GM12878 (cell line): ENCODE results near the gene RSPH9. TPM values are rescaled to one million over a fixed set of nuclear protein-coding genes. Genes with fewer than 3 reads are reported as not detected.
A peak's percentile ranks its signal among the peaks of the same experiment; 100 is the strongest.

Experiments
- ASH2L ChIP-seq: fragments of 300-600, 200-600 bp; sonication (generic); IDR thresholded peaks from 2 replicates; pipeline ENCODE4 v1.6.1; 2017; ENCODE audit warnings: low read depth, mild to moderate bottlenecking, borderline replicate concordance
- CBX3 ChIP-seq: fragments of 200-600 bp; sonication (generic); IDR thresholded peaks from 2 replicates; pipeline ENCODE4 v1.6.1; 2016; ENCODE audit warnings: low read depth, borderline replicate concordance
- CHD4 ChIP-seq: fragments of 200-600 bp; sonication (generic); IDR thresholded peaks from 2 replicates; pipeline ENCODE4 v1.6.1; 2016; ENCODE audit warnings: mild to moderate bottlenecking
- EZH2 ChIP-seq: IDR thresholded peaks from 2 replicates; pipeline ENCODE4 v1.6.1; 2012; ENCODE audit warnings: low read depth, mild to moderate bottlenecking, control low read depth, inconsistent platforms, low read length, borderline replicate concordance; ENCODE audit not compliant: control insufficient read depth
- MEF2B ChIP-seq: fragments of 450-650 bp; IDR thresholded peaks from 2 replicates; pipeline ENCODE4 v1.6.1; 2018; ENCODE audit warnings: mild to moderate bottlenecking, moderate library complexity; ENCODE audit not compliant: partially characterized antibody, poor library complexity, severe bottlenecking
- NR2C1 ChIP-seq: fragments of 450-650 bp; IDR thresholded peaks from 2 replicates; pipeline ENCODE4 v1.6.1; 2017; ENCODE audit warnings: antibody characterized with exemption, mild to moderate bottlenecking, moderate library complexity
- RUNX3 ChIP-seq: IDR thresholded peaks from 2 replicates; pipeline ENCODE4 v1.6.1; 2012; ENCODE audit warnings: low read length, inconsistent platforms
- polyA plus RNA-seq, 11 experiments: library from polyadenylated mRNA; depleted of rRNA in 4 of 11; unstranded in 6 of 11; stranded (reverse) in 5 of 11; fragments of >200 nt; fragmentation: Nextera tagmentation in 4 of 11; fragmentation: Illumina TruSeq in 1 of 11; extraction: Ambion mirVana in 4 of 11; extraction: Trizol in 1 of 11; gene quantifications; 1 replicate in 1 of 11; 2 replicates in 10 of 11; pipeline versions ENCODE4 v1.2.1 to v1.2.3, GENCODE V29; 2011 to 2016; ENCODE audit warnings: inconsistent platforms in 2 of 11, missing spikeins in 2 of 11, low read depth in 1 of 11
- total RNA-seq, 4 experiments: library from RNA; depleted of rRNA in 3 of 4; stranded (reverse); fragments of >200 nt in 3 of 4; fragmentation: Illumina TruSeq in 1 of 4; extraction: Trizol in 1 of 4; gene quantifications; 2 replicates each; pipeline versions ENCODE4 v1.2.1 to v1.2.3, GENCODE V29; 2013 to 2021
- TF ChIP-seq, protein P1 (sequence below): IDR thresholded peaks from 2 replicates; pipeline ENCODE4 v1.6.1; 2012; ENCODE audit warnings: low read length, inconsistent platforms
- TF ChIP-seq, protein P2 (sequence below): IDR thresholded peaks from 2 replicates; pipeline ENCODE4 v1.6.1; 2012; ENCODE audit warnings: low read depth, low read length, improper control_type of control experiment
- TF ChIP-seq, protein P3 (sequence below): fragments of 450-650 bp; IDR thresholded peaks from 2 replicates; pipeline ENCODE4 v1.6.1; 2017; ENCODE audit warnings: borderline replicate concordance
- TF ChIP-seq, protein P4 (sequence below): IDR thresholded peaks from 2 replicates; pipeline ENCODE4 v1.6.1; 2011; ENCODE audit warnings: low read depth, mild to moderate bottlenecking, low read length, moderate library complexity, borderline replicate concordance; ENCODE audit errors: extremely low read depth
- TF ChIP-seq, protein P5 (sequence below): fragments of 450-650 bp; formaldehyde crosslinking; IDR thresholded peaks from 2 replicates; pipeline ENCODE4 v1.5.0; 2022; ENCODE audit warnings: mild to moderate bottlenecking, missing genetic modification characterization
- TF ChIP-seq, protein P6 (sequence below): fragments of 450-650 bp; IDR thresholded peaks from 2 replicates; pipeline ENCODE4 v1.6.1; 2017; ENCODE audit warnings: mild to moderate bottlenecking, moderate library complexity
- TF ChIP-seq, protein P7 (sequence below), 3 experiments: IDR thresholded peaks in 2 of 3; conservative IDR thresholded peaks in 1 of 3; 2 replicates each; pipeline ENCODE4 v1.5.1; 2011; ENCODE audit warnings: low read depth in 3 of 3, low read length in 3 of 3, mild to moderate bottlenecking in 3 of 3, control low read depth in 2 of 3, moderate library complexity in 2 of 3, inconsistent platforms in 1 of 3, mixed read lengths in 1 of 3; ENCODE audit not compliant: control insufficient read depth in 2 of 3, insufficient read depth in 1 of 3; ENCODE audit errors: extremely low read depth in 1 of 3

RSPH9 gene
- total and polyA plus RNA-seq, 10 of the 15 experiments (the other 5 are each of a cell fraction or from before 2014, with no cell fraction given): 0.26 to 0.63 (median 0.36) TPM; not detected in 6

DNA sequence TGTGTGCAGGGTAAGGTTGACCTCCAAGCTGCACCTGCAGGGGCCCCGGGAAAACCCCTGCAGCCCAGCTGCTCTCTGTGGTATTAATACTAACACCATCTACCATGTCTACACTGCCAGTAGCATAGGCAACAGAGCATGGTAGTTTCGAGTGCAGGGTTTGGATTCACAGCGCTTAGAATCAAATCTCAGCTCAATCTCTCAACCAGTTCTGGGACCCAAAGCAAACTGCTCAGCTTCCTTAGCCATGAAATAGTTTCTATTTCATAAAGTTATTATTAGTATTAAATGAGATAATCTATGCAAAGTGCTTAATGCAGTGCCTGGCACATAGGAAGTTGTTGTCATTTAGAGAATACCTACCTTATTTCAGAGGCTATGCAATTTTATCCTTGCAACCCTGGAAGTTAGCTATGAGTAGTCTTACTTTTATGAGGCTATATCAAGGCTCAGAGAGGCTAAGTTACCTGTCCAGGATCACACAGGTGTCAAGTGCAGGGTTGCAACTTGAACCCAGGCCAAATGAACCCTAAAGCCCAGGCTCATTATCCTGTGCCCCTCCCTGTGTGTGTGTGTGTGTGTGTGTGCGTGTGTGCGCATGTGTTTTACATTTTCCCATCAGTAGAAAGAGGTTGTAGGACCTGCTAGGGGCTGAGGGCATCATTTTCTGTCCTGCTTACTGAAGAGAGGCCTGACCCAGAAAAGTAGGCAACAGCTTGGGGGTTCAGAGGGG, 70.4 kb downstream of the RSPH9 start (continued):
- TF ChIP-seq, protein P1, sequence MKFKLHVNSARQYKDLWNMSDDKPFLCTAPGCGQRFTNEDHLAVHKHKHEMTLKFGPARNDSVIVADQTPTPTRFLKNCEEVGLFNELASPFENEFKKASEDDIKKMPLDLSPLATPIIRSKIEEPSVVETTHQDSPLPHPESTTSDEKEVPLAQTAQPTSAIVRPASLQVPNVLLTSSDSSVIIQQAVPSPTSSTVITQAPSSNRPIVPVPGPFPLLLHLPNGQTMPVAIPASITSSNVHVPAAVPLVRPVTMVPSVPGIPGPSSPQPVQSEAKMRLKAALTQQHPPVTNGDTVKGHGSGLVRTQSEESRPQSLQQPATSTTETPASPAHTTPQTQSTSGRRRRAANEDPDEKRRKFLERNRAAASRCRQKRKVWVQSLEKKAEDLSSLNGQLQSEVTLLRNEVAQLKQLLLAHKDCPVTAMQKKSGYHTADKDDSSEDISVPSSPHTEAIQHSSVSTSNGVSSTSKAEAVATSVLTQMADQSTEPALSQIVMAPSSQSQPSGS: peak; percentile 79
- TF ChIP-seq RUNX3 (peak; percentile 93), CHD4 (no peak), NR2C1 (0 out of 2 replicates have a peak, but pooled peaks have one; percentile 5), MEF2B (peak; percentile 16), CBX3 (no peak), ASH2L (no peak; the same call in 1 of the 2 replicates), EZH2 (no peak)
- TF ChIP-seq, protein P2, sequence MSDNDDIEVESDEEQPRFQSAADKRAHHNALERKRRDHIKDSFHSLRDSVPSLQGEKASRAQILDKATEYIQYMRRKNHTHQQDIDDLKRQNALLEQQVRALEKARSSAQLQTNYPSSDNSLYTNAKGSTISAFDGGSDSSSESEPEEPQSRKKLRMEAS: no peak
- TF ChIP-seq, protein P3, sequence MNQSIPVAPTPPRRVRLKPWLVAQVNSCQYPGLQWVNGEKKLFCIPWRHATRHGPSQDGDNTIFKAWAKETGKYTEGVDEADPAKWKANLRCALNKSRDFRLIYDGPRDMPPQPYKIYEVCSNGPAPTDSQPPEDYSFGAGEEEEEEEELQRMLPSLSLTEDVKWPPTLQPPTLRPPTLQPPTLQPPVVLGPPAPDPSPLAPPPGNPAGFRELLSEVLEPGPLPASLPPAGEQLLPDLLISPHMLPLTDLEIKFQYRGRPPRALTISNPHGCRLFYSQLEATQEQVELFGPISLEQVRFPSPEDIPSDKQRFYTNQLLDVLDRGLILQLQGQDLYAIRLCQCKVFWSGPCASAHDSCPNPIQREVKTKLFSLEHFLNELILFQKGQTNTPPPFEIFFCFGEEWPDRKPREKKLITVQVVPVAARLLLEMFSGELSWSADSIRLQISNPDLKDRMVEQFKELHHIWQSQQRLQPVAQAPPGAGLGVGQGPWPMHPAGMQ: no peak
- TF ChIP-seq, protein P4, sequence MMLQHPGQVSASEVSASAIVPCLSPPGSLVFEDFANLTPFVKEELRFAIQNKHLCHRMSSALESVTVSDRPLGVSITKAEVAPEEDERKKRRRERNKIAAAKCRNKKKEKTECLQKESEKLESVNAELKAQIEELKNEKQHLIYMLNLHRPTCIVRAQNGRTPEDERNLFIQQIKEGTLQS: no peak
- TF ChIP-seq, protein P5, sequence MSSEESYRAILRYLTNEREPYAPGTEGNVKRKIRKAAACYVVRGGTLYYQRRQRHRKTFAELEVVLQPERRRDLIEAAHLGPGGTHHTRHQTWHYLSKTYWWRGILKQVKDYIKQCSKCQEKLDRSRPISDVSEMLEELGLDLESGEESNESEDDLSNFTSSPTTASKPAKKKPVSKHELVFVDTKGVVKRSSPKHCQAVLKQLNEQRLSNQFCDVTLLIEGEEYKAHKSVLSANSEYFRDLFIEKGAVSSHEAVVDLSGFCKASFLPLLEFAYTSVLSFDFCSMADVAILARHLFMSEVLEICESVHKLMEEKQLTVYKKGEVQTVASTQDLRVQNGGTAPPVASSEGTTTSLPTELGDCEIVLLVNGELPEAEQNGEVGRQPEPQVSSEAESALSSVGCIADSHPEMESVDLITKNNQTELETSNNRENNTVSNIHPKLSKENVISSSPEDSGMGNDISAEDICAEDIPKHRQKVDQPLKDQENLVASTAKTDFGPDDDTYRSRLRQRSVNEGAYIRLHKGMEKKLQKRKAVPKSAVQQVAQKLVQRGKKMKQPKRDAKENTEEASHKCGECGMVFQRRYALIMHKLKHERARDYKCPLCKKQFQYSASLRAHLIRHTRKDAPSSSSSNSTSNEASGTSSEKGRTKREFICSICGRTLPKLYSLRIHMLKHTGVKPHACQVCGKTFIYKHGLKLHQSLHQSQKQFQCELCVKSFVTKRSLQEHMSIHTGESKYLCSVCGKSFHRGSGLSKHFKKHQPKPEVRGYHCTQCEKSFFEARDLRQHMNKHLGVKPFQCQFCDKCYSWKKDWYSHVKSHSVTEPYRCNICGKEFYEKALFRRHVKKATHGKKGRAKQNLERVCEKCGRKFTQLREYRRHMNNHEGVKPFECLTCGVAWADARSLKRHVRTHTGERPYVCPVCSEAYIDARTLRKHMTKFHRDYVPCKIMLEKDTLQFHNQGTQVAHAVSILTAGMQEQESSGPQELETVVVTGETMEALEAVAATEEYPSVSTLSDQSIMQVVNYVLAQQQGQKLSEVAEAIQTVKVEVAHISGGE (CRISPR knock-in tag): no peak
- TF ChIP-seq, protein P6, sequence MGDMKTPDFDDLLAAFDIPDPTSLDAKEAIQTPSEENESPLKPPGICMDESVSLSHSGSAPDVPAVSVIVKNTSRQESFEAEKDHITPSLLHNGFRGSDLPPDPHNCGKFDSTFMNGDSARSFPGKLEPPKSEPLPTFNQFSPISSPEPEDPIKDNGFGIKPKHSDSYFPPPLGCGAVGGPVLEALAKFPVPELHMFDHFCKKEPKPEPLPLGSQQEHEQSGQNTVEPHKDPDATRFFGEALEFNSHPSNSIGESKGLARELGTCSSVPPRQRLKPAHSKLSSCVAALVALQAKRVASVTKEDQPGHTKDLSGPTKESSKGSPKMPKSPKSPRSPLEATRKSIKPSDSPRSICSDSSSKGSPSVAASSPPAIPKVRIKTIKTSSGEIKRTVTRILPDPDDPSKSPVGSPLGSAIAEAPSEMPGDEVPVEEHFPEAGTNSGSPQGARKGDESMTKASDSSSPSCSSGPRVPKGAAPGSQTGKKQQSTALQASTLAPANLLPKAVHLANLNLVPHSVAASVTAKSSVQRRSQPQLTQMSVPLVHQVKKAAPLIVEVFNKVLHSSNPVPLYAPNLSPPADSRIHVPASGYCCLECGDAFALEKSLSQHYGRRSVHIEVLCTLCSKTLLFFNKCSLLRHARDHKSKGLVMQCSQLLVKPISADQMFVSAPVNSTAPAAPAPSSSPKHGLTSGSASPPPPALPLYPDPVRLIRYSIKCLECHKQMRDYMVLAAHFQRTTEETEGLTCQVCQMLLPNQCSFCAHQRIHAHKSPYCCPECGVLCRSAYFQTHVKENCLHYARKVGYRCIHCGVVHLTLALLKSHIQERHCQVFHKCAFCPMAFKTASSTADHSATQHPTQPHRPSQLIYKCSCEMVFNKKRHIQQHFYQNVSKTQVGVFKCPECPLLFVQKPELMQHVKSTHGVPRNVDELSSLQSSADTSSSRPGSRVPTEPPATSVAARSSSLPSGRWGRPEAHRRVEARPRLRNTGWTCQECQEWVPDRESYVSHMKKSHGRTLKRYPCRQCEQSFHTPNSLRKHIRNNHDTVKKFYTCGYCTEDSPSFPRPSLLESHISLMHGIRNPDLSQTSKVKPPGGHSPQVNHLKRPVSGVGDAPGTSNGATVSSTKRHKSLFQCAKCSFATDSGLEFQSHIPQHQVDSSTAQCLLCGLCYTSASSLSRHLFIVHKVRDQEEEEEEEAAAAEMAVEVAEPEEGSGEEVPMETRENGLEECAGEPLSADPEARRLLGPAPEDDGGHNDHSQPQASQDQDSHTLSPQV: no peak
- TF ChIP-seq, protein P7, sequence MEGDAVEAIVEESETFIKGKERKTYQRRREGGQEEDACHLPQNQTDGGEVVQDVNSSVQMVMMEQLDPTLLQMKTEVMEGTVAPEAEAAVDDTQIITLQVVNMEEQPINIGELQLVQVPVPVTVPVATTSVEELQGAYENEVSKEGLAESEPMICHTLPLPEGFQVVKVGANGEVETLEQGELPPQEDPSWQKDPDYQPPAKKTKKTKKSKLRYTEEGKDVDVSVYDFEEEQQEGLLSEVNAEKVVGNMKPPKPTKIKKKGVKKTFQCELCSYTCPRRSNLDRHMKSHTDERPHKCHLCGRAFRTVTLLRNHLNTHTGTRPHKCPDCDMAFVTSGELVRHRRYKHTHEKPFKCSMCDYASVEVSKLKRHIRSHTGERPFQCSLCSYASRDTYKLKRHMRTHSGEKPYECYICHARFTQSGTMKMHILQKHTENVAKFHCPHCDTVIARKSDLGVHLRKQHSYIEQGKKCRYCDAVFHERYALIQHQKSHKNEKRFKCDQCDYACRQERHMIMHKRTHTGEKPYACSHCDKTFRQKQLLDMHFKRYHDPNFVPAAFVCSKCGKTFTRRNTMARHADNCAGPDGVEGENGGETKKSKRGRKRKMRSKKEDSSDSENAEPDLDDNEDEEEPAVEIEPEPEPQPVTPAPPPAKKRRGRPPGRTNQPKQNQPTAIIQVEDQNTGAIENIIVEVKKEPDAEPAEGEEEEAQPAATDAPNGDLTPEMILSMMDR (IDR thresholded peaks at IDR 0.05 in 2 of 3, conservative IDR thresholded peaks at IDR 0.05 in 1 of 3; ENCODE audit: control insufficient read depth in 2 of 3, extremely low read depth in 1 of 3, insufficient read depth in 1 of 3, low read depth in 3 of 3, low read length in 3 of 3): no peak
